NCI-H226 (cell line): ENCODE data around the gene EPDR1.

ENCODE experiments used
- DNase-seq: peaks from one replicate; pipeline ENCODE4 v3.0.0-alpha.2; 2015

EPDR1 gene

DNA sequence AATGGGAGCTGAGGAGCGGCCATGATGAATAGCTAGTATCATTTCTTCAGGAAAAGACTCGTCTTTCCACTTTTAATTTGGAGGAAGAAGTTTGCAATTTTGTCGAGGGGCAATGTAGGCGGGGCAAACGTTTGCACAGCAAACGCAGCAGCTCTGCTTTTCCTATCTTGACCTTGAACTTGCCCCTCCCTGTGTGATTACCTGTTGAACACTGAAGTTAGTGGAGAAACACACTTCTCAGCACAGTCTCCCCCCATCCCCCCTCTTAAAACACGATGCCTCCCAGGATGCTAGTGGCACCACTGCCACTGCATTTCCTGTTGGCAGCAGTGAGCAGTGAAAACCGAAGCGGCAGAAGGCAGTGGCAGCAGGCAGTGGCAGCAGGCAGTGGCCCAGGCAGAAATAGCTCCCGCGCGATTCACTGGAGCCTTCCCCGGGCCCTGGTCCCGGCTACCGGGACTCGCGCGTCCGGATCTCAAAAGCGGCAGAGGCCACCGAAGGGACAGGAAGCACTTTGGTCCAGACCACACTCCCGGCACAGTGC lies at the start of gene EPDR1:
TSS of gene EPDR1 (plus strand) at position 336 of the 544 bp plus-strand sequence. CDS start 300 bp downstream, outside the sequence.
- peak; percentile 28 for DNase-seq

DNA sequence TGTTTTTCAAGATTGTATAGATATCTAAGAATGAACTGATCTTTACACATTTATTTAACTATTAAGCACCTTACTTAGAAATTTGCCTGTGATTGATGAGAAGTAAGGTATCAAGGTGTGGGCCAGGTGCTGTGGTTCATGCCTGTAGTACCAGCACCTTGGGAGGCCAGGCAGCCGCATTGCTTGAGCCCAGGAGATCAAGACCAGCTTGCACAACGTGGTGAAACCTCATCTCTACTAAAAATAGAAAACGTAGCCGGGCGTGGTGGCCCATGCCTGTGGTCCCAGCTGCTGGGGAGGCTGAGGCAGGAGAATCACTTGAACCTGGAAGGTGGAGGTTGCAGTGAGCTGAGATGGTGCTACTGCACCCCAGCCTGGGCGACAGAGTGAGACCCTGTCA lies 38.4 kb upstream of the EPDR1 start:
- DNase-seq: no peak

GRCh38 chr7:37893359-37893758 lies 27.1 kb upstream of the EPDR1 start:
- no peak for DNase-seq

DNA sequence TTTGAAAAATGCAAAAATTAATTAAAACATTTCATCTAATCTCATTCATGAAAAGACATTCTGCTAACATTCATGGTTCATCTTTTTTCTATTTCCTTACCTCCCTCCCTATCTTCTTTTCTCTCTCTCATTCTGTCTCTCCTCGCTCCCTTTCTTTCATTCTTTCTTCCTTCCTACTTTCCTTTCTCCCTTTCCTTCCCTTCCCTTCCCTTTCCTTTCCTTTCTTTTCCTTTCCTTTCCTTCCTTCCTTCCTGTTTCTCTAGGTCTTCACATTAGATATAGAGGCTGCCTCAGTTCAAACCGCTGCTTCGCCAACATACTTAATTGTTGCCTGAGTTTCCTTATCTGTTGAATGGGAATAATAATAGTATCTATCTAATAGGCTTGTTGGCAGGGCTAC lies 25.8 kb upstream of the EPDR1 start:
- DNase-seq: no peak

DNA sequence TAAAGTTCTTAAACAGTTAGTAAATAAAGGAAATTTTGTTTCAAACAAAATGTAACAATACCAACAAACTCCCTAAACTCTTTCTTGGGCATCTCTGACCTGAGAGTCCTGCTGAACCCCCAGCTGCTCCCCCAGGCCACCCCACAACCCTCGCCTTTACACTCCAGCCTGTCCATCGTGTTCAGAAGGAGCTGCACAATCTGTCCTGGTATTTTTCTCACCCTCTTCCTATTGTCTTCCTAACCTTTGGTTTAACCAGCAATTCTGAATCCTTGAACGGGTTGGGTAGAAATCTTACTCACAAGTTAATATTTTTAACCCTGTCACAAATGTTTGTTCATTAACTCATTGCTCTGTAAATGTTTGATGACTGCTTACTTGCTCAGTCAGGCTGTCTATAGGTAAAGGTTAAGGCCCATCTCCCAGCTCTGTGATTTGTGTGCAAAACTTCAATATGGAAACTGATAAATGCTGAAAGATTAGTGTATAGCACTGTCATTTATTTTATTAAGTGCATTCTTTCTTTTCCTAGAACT lies 20.7 kb upstream of the EPDR1 start:
- DNase-seq: no peak

GRCh38 chr7:37901236-37901827 lies 19.1 kb upstream of the EPDR1 start:
- DNase-seq: no peak

- DNase-seq: peak; percentile 68
These were observed 18.4 kb upstream of the EPDR1 start for GRCh38 chr7:37901890-37902524.

GRCh38 chr7:37908221-37908788 lies 12.1 kb upstream of the EPDR1 start:
- peak; percentile 43 for DNase-seq

- DNase-seq: no peak
These were observed 7.7 kb upstream of the EPDR1 start for GRCh38 chr7:37912756-37913155.

GRCh38 chr7:37915438-37915837 lies 5.0 kb upstream of the EPDR1 start:
- DNase-seq: no peak

DNA sequence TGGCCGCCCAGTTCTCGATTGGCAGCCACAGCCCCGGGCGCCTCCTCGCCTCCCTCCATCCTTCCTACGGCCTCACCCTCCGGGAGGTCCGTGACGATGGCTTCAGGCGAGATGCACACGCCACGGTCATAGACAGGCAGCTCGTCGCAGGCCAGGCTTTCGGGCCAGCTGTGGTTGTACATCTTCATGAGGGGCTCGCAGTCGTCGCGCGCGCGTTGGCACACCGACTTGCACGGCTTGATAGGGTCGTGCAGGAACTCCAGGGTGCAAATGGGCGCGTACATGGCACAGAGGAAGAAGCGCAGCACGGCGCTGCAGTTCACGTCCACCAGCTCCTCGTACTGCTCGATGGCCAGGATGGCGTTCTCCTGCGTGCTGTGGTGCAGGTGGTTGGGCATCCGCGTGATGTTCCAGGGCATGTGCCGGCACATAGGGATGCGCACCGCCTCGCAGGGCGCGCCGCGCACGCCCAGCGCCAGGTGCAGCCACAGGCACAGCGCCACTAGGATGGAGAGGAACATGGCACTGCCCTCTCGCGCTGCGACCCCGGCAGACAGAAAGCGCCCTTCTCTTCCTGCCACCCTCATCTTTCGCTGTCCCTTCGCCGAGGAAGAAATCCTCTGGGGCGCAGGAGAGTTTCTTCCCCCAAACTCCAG lies 4.3 kb upstream of the EPDR1 start:
- DNase-seq: no peak

GRCh38 chr7:37916673-37917660 lies 3.5 kb upstream of the EPDR1 start, which contains the start of gene SFRP4:
SFRP4 (minus strand) TSS chr7:37916817; CDS start chr7:37916537, 280 bp downstream.
- peak; percentile 38 for DNase-seq

GRCh38 chr7:37918526-37918925 lies 1.9 kb upstream of the EPDR1 start:
- no peak for DNase-seq

GRCh38 chr7:37920849-37921805 lies 687 bp downstream of the EPDR1 start:
- DNase-seq: peak; percentile 45

GRCh38 chr7:37921876-37922275 lies 1.4 kb downstream of the EPDR1 start:
- DNase-seq: no peak

DNA sequence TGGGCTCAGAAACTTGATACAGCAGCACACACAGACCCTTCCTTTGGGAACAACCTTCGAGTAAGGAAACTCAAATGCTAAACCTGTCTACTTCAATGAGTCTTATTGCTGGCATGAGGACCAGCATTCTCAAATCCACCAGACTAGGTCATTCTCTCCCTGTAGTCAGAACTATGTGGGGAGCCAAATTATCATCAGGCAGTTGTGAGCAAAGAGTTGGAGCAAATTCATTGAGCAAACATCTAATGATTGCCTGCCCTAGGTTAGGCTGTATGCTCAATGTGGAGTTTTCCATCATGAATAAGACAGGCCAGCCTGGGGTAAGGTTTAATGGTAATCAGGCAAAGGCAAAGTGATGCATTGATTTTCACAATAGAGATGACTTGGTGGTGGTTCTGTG lies 3.6 kb downstream of the EPDR1 start:
- DNase-seq: no peak

DNA sequence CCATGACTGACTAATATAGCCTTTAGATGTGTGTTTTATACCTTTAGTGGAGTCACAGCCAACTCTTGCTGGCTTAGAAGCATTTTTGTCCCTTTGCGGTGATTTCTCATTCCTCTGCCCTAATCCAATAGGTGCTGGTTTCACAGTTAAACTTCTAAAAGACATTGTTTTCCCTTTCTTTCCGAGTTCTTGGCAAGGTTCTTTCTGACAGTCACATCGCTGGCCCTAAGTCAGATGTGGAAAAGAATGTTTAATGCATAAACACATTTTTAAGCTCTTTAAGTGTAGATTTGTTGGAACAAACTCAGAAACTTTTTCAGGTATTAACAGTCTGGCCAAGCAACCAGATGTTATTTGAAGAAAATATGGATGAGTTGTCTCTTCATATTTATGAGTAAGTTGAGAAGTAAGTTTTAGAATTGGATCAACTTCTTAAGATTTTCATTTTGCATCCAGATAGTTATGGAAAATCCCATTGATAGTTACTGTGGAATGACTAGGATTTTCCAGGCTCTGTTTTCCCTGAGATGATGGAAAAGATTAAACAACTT lies 4.1 kb downstream of the EPDR1 start:
- DNase-seq: no peak

DNA sequence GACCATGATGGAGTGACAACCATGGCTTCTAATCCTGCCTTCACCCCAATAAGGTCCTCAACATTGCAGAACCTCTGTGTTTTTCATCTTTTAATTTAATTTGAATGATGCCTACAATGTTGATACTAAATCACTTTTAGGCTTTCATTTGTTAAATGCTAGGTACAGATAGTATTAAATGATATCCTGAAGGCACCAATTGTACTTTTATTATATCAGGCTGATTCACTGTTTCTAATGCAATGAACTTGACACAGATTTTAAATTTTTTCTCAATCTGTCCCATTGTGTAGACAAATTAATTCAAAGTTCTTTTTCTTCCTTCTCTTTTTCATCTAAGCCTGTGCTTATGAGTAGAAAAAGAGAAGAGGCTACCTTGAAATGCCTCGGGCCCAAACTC lies 5.2 kb downstream of the EPDR1 start:
- no peak for DNase-seq

GRCh38 chr7:37927773-37928444 lies 7.5 kb downstream of the EPDR1 start:
- DNase-seq: no peak

GRCh38 chr7:37928878-37929277 lies 8.4 kb downstream of the EPDR1 start:
- DNase-seq: no peak
